Activated CD4-positive, alpha-beta memory T cell treated with anti-CD3 and anti-CD28 coated beads, Interleukin-2, amount 10 ng/mL, durations not matched to agents 7 days and 5 days (primary cell): Measurements from ENCODE around the gene USP21. TPM values are rescaled to one million over a fixed set of nuclear protein-coding genes. Genes with fewer than 3 reads are reported as not detected.
"Not testable (repeated sequence)": the region's sequence is repeated elsewhere in the genome, so short reads cannot be mapped to it uniquely, and the experiment has no call there.

Experiments
- CTCF ChIA-PET: fragments of 350-600 bp; sonication (Branson Sonifier 250); formaldehyde crosslinking; loops from one replicate; lab custom pipeline; 2021; ENCODE audit warnings: antibody characterized with exemption, inconsistent platforms; lab: Charles Lee
- POLR2A ChIA-PET: fragments of 350-600 bp; sonication (Branson Sonifier 250); formaldehyde crosslinking; loops from one replicate; lab custom pipeline; 2021; ENCODE audit warnings: antibody characterized with exemption; lab: Charles Lee
- DNase-seq: peaks from one replicate; pipeline ENCODE4 v3.0.0-alpha.2; 2020
- H3K27ac Mint-ChIP-seq: one replicate; pipeline ENCODE4 v1.8.0; 2021; ENCODE audit warnings: mild to moderate bottlenecking, mixed read lengths
- H3K27me3 Mint-ChIP-seq: one replicate; pipeline ENCODE4 v1.8.0; 2021; ENCODE audit warnings: mixed read lengths
- H3K36me3 Mint-ChIP-seq: one replicate; pipeline ENCODE4 v1.8.0; 2021; ENCODE audit warnings: low read depth, mixed read lengths
- H3K4me1 Mint-ChIP-seq: one replicate; pipeline ENCODE4 v1.8.0; 2021; ENCODE audit warnings: mixed read lengths
- H3K4me3 Mint-ChIP-seq: one replicate; pipeline ENCODE4 v1.8.0; 2021; ENCODE audit warnings: mild to moderate bottlenecking, mixed read lengths
- H3K9me3 Mint-ChIP-seq: one replicate; pipeline ENCODE4 v1.8.0; 2021; ENCODE audit warnings: mixed read lengths
- total RNA-seq, 2 experiments: library from RNA; stranded (reverse); gene quantifications; one replicate each; pipeline ENCODE4 v1.2.3, GENCODE V29; 2021

Gene USP21, protein sequence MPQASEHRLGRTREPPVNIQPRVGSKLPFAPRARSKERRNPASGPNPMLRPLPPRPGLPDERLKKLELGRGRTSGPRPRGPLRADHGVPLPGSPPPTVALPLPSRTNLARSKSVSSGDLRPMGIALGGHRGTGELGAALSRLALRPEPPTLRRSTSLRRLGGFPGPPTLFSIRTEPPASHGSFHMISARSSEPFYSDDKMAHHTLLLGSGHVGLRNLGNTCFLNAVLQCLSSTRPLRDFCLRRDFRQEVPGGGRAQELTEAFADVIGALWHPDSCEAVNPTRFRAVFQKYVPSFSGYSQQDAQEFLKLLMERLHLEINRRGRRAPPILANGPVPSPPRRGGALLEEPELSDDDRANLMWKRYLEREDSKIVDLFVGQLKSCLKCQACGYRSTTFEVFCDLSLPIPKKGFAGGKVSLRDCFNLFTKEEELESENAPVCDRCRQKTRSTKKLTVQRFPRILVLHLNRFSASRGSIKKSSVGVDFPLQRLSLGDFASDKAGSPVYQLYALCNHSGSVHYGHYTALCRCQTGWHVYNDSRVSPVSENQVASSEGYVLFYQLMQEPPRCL
- 10 to 100 TPM; 32.5 to 34.8 TPM for total RNA-seq

DNA sequence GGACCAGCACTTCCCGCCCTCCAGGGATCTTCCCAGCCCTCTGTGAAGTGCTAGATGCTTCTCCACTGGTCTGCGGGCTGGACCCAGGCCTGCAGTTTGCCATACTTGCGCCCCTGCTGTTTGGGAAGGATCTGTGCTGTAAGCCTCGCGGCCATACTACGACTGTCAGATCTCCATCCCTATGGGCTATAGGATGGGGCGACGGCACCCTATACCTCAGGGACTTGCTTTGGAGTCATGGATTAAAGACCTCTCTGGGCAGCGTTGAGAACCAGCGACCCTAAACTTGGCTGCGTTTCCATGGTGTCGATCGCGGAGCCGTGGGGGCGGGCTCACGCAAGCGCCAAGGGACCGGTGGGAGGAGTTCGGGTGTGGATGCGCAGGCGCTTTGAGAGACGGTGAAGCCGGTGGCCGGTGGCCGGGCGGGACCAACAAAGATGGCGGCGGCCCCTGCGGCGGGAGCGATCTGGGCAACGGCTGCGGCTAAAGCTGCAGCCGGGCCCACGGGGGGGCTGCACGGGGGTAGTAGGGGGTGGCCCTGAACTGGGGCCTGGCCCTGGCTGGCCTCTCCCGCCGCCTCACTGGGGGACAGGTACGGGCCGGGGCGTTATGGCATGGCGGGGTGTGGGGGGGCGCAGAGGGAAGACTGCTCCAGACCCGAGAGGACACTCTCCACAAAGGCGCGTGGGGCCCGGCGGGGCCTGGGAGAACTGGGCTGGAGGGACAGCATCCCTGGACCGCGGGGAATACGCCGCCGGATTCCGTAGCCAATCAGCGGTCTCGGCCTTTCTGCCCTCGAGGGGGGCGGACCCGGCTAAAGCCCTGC, at the start of gene USP21:
USP21 (plus strand) TSS at position 414 of the 826 bp plus-strand sequence. CDS start 1,141 bp downstream, outside the sequence.
- H3K4me3 Mint-ChIP-seq, result peak within 1 kb of the TSS; percentile 92
- H3K36me3 Mint-ChIP-seq, result peaks cover 64% of the 10 kb centered on the region
- H3K27ac Mint-ChIP-seq, result peak within 1 kb of the TSS; percentile 87
- peaks cover 69% of the 10 kb centered on the region for H3K4me1 Mint-ChIP-seq
- no peaks in the 10 kb centered on the region for H3K27me3 Mint-ChIP-seq
- peak; percentile 93 for DNase-seq
- no peaks in the 10 kb centered on the region for H3K9me3 Mint-ChIP-seq
- CTCF ChIA-PET, result interaction anchor here (1.0 to 1.8 kb wide), 3 partner anchors 8 to 42 kb away, joined by 3 to 5 read pairs (median 3); partner anchors contain the start of genes NIT1 and PFDN2
- POLR2A ChIA-PET, result interaction anchor here (1.1 to 2.0 kb wide), 3 partner anchors 18 to 43 kb away, joined by 3 to 9 read pairs (median 4); partner anchors contain the start of genes B4GALT3 and NDUFS2

DNA sequence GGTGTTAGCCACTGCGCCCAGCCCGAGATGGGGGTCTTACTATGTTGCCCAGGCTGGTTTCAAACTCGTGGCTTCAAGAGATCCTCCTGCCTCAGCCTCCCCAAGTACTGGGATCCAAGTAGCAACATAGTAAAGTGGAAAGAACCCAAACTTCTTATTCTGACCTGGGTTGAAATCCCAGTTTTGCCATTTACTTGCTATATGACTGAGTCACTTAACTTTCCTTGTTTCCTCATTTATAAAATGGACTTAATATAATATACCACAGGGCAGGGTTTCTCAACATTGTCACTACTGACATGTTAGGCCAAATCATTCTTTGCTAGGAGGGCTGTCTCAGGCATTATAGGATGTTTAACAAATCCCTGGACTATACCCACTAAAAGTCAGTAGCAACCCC, 48.2 kb upstream of the USP21 start:
- peaks cover 31% of the 10 kb centered on the region for H3K36me3 Mint-ChIP-seq
- H3K4me1 Mint-ChIP-seq, result peaks cover 43% of the 10 kb centered on the region

GRCh38 chr1:161111527-161111926, 47.8 kb upstream of the USP21 start:
- ChIA-PET POLR2A (interaction anchor here (1.2 kb wide), 1 partner anchor 43 kb away, joined by 3 read pairs; no protein-coding TSS in a partner anchor), CTCF (interaction anchor here (1.2 to 1.5 kb wide), 3 partner anchors 13 to 55 kb away, joined by 3 to 6 read pairs (median 4); partner anchors contain the start of genes KLHDC9 and PPOX)
- Mint-ChIP-seq H3K27ac (no peak overlapping the region), H3K4me3 (no peak overlapping the region), H3K9me3 (no peaks in the 10 kb centered on the region), H3K27me3 (no peaks in the 10 kb centered on the region), H3K36me3 (peaks cover 27% of the 10 kb centered on the region), H3K4me1 (peaks cover 48% of the 10 kb centered on the region)
- DNase-seq, result no peak

More for the DNA sequence above, 48.2 kb upstream of the USP21 start:
- no peak overlapping the region for H3K4me3 Mint-ChIP-seq
- ChIA-PET CTCF (interaction anchor here (1.4 to 1.5 kb wide), 2 partner anchors 13 to 55 kb away, joined by 4 to 6 read pairs; partner anchors contain the start of genes KLHDC9 and PPOX), POLR2A (no interaction called here)
- no peak overlapping the region for H3K27ac Mint-ChIP-seq
- H3K9me3 Mint-ChIP-seq, result no peaks in the 10 kb centered on the region
- no peak for DNase-seq
- no peaks in the 10 kb centered on the region for H3K27me3 Mint-ChIP-seq

- ChIA-PET CTCF (interaction anchor here (1.0 kb wide), 1 partner anchor 72 kb away, joined by 3 read pairs; no protein-coding TSS in a partner anchor), POLR2A (interaction anchor here (0.7 to 1.9 kb wide), 4 partner anchors 18 to 68 kb away, joined by 3 to 7 read pairs (median 4); partner anchors contain the start of genes ARHGAP30 and USF1)
- no peak for DNase-seq
- Mint-ChIP-seq H3K4me3 (no peak overlapping the region), H3K27ac (peak overlapping the region; percentile 56), H3K4me1 (peaks cover 58% of the 10 kb centered on the region), H3K27me3 (no peaks in the 10 kb centered on the region), H3K36me3 (peaks cover 30% of the 10 kb centered on the region), H3K9me3 (no peaks in the 10 kb centered on the region)
Observed at GRCh38 chr1:161113915-161114314, 45.4 kb upstream of the USP21 start.

GRCh38 chr1:161114556-161114955, 44.7 kb upstream of the USP21 start:
- Mint-ChIP-seq H3K4me1 (peaks cover 62% of the 10 kb centered on the region), H3K36me3 (peaks cover 32% of the 10 kb centered on the region), H3K9me3 (no peaks in the 10 kb centered on the region), H3K4me3 (no peak overlapping the region), H3K27me3 (no peaks in the 10 kb centered on the region), H3K27ac (peak overlapping the region; percentile 95)
- ChIA-PET POLR2A (interaction anchor here (0.7 to 1.9 kb wide), 4 partner anchors 17 to 68 kb away, joined by 3 to 7 read pairs (median 4); partner anchors contain the start of genes ARHGAP30 and USF1), CTCF (no interaction called here)
- no peak for DNase-seq

- H3K9me3 Mint-ChIP-seq, result no peaks in the 10 kb centered on the region
- peak overlapping the region; percentile 95 for H3K27ac Mint-ChIP-seq
- peaks cover 68% of the 10 kb centered on the region for H3K4me1 Mint-ChIP-seq
- POLR2A ChIA-PET, result interaction anchor here (1.9 to 3.7 kb wide), 2 partner anchors 16 kb away, joined by 4 to 27 read pairs; partner anchors contain the start of gene KLHDC9
- peaks cover 39% of the 10 kb centered on the region for H3K36me3 Mint-ChIP-seq
- peak; percentile 58 for DNase-seq
- H3K4me3 Mint-ChIP-seq, result peak overlapping the region; percentile 93
- no peaks in the 10 kb centered on the region for H3K27me3 Mint-ChIP-seq
- CTCF ChIA-PET, result no interaction called here
Observed at GRCh38 chr1:161115132-161115711, 44.1 kb upstream of the USP21 start.

GRCh38 chr1:161115961-161116360, 43.3 kb upstream of the USP21 start:
- H3K4me1 Mint-ChIP-seq, result peaks cover 72% of the 10 kb centered on the region
- H3K27me3 Mint-ChIP-seq, H3K9me3 Mint-ChIP-seq, DNase-seq: not testable (repeated sequence)
- H3K4me3 Mint-ChIP-seq, result peak overlapping the region; percentile 93
- ChIA-PET POLR2A (interaction anchor here (2.0 to 3.7 kb wide), 5 partner anchors 17 to 198 kb away, joined by 5 to 27 read pairs (median 11); partner anchors contain the start of genes KLHDC9, SDHC, UFC1 and USF1), CTCF (interaction anchor here (1.2 to 3.4 kb wide), 3 partner anchors 18 to 48 kb away, joined by 3 to 21 read pairs (median 14); partner anchors contain the start of genes DEDD and KLHDC9)
- H3K27ac Mint-ChIP-seq, result peak overlapping the region; percentile 95
- peaks cover 43% of the 10 kb centered on the region for H3K36me3 Mint-ChIP-seq

DNA sequence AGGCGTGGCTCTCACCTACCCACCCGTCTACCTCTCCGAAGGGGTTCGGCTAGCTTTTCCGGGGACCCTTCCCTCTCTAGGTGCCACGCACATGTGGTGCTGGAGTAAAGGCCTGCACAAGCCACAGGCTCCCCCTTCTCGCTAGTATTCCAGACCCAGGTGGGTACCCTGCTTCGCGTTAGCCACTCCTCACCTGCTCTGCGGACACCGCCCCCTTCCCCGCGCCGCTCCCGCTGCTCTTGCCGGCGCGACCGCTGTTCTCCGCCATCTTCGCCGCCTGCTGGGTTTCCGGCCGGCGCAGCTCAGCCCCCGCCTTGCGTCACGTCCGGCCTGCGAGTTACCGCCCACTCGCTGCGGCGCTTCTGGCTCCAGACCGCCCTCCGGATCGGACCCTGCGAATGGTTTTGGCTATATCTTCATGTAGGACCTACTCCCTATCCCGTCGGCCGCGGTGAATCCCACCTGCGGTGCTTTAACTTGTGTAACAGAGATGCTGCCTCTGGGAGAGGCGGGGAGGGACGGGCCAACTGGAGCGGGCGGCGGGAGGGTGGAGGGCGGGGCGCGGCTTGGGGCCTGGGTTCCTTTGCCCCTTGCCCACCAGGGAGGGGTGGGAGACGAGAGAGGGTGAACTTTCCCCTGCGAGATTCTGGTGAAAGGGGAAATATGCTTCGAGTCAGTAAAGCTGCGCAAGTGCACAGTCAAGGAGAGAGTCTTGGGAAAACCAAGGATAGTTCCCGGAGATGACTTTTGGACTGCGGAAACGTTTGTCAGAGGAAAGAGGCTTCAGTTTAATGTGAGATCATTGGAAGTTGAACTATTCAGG, 41.3 kb upstream of the USP21 start, which contains the start of the genes NIT1 and PFDN2:
NIT1 (plus strand) TSS at position 347 of the 823 bp plus-strand sequence; CDS start at position 419, 72 bp downstream.
PFDN2 (minus strand) TSS at position 279 of the 823 bp plus-strand sequence; CDS start at position 268, 11 bp downstream.
- Mint-ChIP-seq H3K4me1 (peaks cover 66% of the 10 kb centered on the region), H3K36me3 (peaks cover 63% of the 10 kb centered on the region), H3K27ac (peak within 1 kb of the TSS; percentile 95), H3K9me3 (no peaks in the 10 kb centered on the region), H3K27me3 (no peaks in the 10 kb centered on the region), H3K4me3 (peak within 1 kb of the TSS; percentile 93)
- ChIA-PET CTCF (interaction anchor here (0.5 to 3.4 kb wide), 13 partner anchors 10 to 264 kb away, joined by 3 to 21 read pairs (median 4); partner anchors contain the start of genes ARHGAP30, DEDD, KLHDC9 and TOMM40L), POLR2A (interaction anchor here (0.8 to 3.7 kb wide), 24 partner anchors 10 to 491 kb away, joined by 3 to 27 read pairs (median 6); partner anchors contain the start of genes B4GALT3, F11R, KLHDC9 and NDUFS2)
- peak; percentile 89 for DNase-seq

- H3K36me3 Mint-ChIP-seq, result peaks cover 63% of the 10 kb centered on the region
- CTCF ChIA-PET, result interaction anchor here (0.9 to 3.4 kb wide), 4 partner anchors 15 to 78 kb away, joined by 3 to 21 read pairs (median 6); partner anchors contain the start of genes ARHGAP30 and DEDD
- POLR2A ChIA-PET, result interaction anchor here (1.3 to 3.5 kb wide), 5 partner anchors 8 to 82 kb away, joined by 5 to 21 read pairs (median 12); partner anchors contain the start of genes NDUFS2, PPOX, UFC1 and USF1
Observed at GRCh38 chr1:161119092-161119903, 40.0 kb upstream of the USP21 start.

More at GRCh38 chr1:161119092-161119903, 40.0 kb upstream of the USP21 start:
- Mint-ChIP-seq H3K4me3 (peak overlapping the region; percentile 93), H3K27ac (peak overlapping the region; percentile 95), H3K9me3 (no peaks in the 10 kb centered on the region), H3K4me1 (peaks cover 53% of the 10 kb centered on the region), H3K27me3 (no peaks in the 10 kb centered on the region)
- peak; percentile 66 for DNase-seq
